Measurements from ENCODE around the gene SLC39A7. TPM values are rescaled to one million over a fixed set of nuclear protein-coding genes. Genes with fewer than 3 reads are reported as not detected.

The SLC39A7 gene
- total RNA-seq, 2 donors from 2014 or later: 123 to 163 TPM

- Histone ChIP-seq H3K27ac (ENCODE audit: low read depth, low read length) (peak overlapping the region; percentile 89), H3K9ac (ENCODE audit: extremely low read depth, low read length, poor library complexity, severe bottlenecking) (peak overlapping the region; percentile 92), H3K27me3 (ENCODE audit: control insufficient read depth, insufficient read depth, low read length, poor library complexity, severe bottlenecking) (peaks cover 7% of the 10 kb centered on the region), H3K9me3 (ENCODE audit: control insufficient read depth, low read length) (no peaks in the 10 kb centered on the region), H3K36me3 (ENCODE audit: control insufficient read depth, insufficient read depth, low read length) (peaks cover 32% of the 10 kb centered on the region), H3K4me1 (ENCODE audit: control insufficient read depth, insufficient read depth, low read length) (peaks cover 6% of the 10 kb centered on the region), H3K4me3 (ENCODE audit: low read length) (peak overlapping the region; percentile 92)
- Mint-ChIP-seq H3K4me1 (peaks cover 22% of the 10 kb centered on the region), H3K4me3 (peak overlapping the region; percentile 82), H3K27ac (peak overlapping the region; percentile 95), H3K9me3 (no peaks in the 10 kb centered on the region), H3K27me3 (ENCODE audit: insufficient read depth) (peaks cover 34% of the 10 kb centered on the region), H3K36me3 (ENCODE audit: low read depth) (peaks cover 32% of the 10 kb centered on the region)
- DNase-seq: peak; percentile 78
- 2 to 10% methylated on average over 3 to 29 of the region's 29 CpGs for WGBS, 2 experiments (ENCODE audit: insufficient coverage in 1 of 2, insufficient read length in 1 of 2)
- no peak for TF ChIP-seq CTCF (conservative IDR thresholded peaks at IDR 0.05)
Measured at GRCh38 chr6:33207552-33208090, 7.0 kb downstream of the SLC39A7 start.

- peak within 1 kb of the TSS; percentile 89 for H3K27ac ChIP-seq (ENCODE audit: low read depth, low read length)
- H3K36me3 Mint-ChIP-seq (ENCODE audit: low read depth): peaks cover 24% of the 10 kb centered on the region
- peaks cover 25% of the 10 kb centered on the region for H3K36me3 ChIP-seq (ENCODE audit: control insufficient read depth, insufficient read depth, low read length)
- H3K4me3 Mint-ChIP-seq: peak within 1 kb of the TSS; percentile 82
- peak within 1 kb of the TSS; percentile 92 for H3K9ac ChIP-seq (ENCODE audit: extremely low read depth, low read length, poor library complexity, severe bottlenecking)
- H3K4me1 Mint-ChIP-seq: peaks cover 27% of the 10 kb centered on the region
- TF ChIP-seq CTCF (conservative IDR thresholded peaks at IDR 0.05): no peak
- DNase-seq: peak; percentile 94
- H3K9me3 Mint-ChIP-seq: no peaks in the 10 kb centered on the region
- peak within 1 kb of the TSS; percentile 95 for H3K27ac Mint-ChIP-seq
- H3K4me3 ChIP-seq (ENCODE audit: low read length): peak within 1 kb of the TSS; percentile 92
- H3K27me3 ChIP-seq (ENCODE audit: control insufficient read depth, insufficient read depth, low read length, poor library complexity, severe bottlenecking): peaks cover 7% of the 10 kb centered on the region
- WGBS, 2 experiments (ENCODE audit: insufficient coverage in 1 of 2, insufficient read length in 1 of 2): 0% methylated on average over 27 to 84 of the region's 86 CpGs
- peaks cover 6% of the 10 kb centered on the region for H3K4me1 ChIP-seq (ENCODE audit: control insufficient read depth, insufficient read depth, low read length)
- H3K27me3 Mint-ChIP-seq (ENCODE audit: insufficient read depth): peaks cover 40% of the 10 kb centered on the region
- no peaks in the 10 kb centered on the region for H3K9me3 ChIP-seq (ENCODE audit: control insufficient read depth, low read length)
Measured at GRCh38 chr6:33208091-33208967, 7.7 kb downstream of the SLC39A7 start, which contains the start of gene RING1. Gene RING1 (plus strand): TSS chr6:33208500. CDS start chr6:33208823, 323 bp downstream.

- Histone ChIP-seq H3K36me3 (ENCODE audit: control insufficient read depth, insufficient read depth, low read length) (peaks cover 20% of the 10 kb centered on the region), H3K9me3 (ENCODE audit: control insufficient read depth, low read length) (no peaks in the 10 kb centered on the region), H3K4me1 (ENCODE audit: control insufficient read depth, insufficient read depth, low read length) (peaks cover 6% of the 10 kb centered on the region), H3K27ac (ENCODE audit: low read depth, low read length) (no peak overlapping the region), H3K9ac (ENCODE audit: extremely low read depth, low read length, poor library complexity, severe bottlenecking) (no peak overlapping the region), H3K27me3 (ENCODE audit: control insufficient read depth, insufficient read depth, low read length, poor library complexity, severe bottlenecking) (peaks cover 19% of the 10 kb centered on the region), H3K4me3 (ENCODE audit: low read length) (no peak overlapping the region)
- WGBS, 2 experiments (ENCODE audit: insufficient coverage in 1 of 2, insufficient read length in 1 of 2): 93 to 95% methylated on average over 6 to 10 of the region's 10 CpGs
- Mint-ChIP-seq H3K36me3 (ENCODE audit: low read depth) (peaks cover 19% of the 10 kb centered on the region), H3K9me3 (no peaks in the 10 kb centered on the region), H3K4me1 (peaks cover 22% of the 10 kb centered on the region), H3K27ac (no peak overlapping the region), H3K4me3 (no peak overlapping the region), H3K27me3 (ENCODE audit: insufficient read depth) (peaks cover 55% of the 10 kb centered on the region)
- no peak for TF ChIP-seq CTCF (conservative IDR thresholded peaks at IDR 0.05)
- no peak for DNase-seq
Measured at GRCh38 chr6:33209856-33210255, 9.2 kb downstream of the SLC39A7 start.

All from endodermal cell (in vitro differentiated cells).